ENCODE results near the gene ARMC8.

ARMC8 gene

GRCh38 chr3:138297059-138297607 lies 110.0 kb downstream of the ARMC8 start:
- H3K4me3 ChIP-seq (replicated peaks; ENCODE audit: insufficient read depth, low read length), result no peak overlapping the region
- H3K27me3 ChIP-seq (ENCODE audit: insufficient read depth, poor library complexity, severe bottlenecking), result no peaks in the 10 kb centered on the region
- TF ChIP-seq SPI1 (IDR thresholded peaks at IDR 0.05; ENCODE audit: borderline replicate concordance, low read depth) (no peak), POLR2AphosphoS5 (IDR thresholded peaks at IDR 0.05; ENCODE audit: low read depth) (no peak), CTCF (IDR thresholded peaks at IDR 0.05; ENCODE audit: insufficient read depth, low read length) (no peak), REST (IDR thresholded peaks at IDR 0.05; ENCODE audit: insufficient replicate concordance, low read depth) (no peak), GABPA (IDR thresholded peaks at IDR 0.05; ENCODE audit: low read depth) (no peak)
- H3K27ac ChIP-seq (replicated peaks), result no peak overlapping the region
- no peak for DNase-seq (ENCODE audit: low read depth in 1 of 2, low spot score in 1 of 2)

GRCh38 chr3:138297876-138298275 lies 110.8 kb downstream of the ARMC8 start:
- H3K27ac ChIP-seq (replicated peaks), result no peak overlapping the region
- no peaks in the 10 kb centered on the region for H3K27me3 ChIP-seq (ENCODE audit: insufficient read depth, poor library complexity, severe bottlenecking)
- DNase-seq (ENCODE audit: low read depth in 1 of 2, low spot score in 1 of 2), result no peak
- no peak overlapping the region for H3K4me3 ChIP-seq (replicated peaks; ENCODE audit: insufficient read depth, low read length)
- TF ChIP-seq CTCF (IDR thresholded peaks at IDR 0.05; ENCODE audit: insufficient read depth, low read length) (no peak), SPI1 (IDR thresholded peaks at IDR 0.05; ENCODE audit: borderline replicate concordance, low read depth) (no peak), GABPA (IDR thresholded peaks at IDR 0.05; ENCODE audit: low read depth) (no peak), POLR2AphosphoS5 (IDR thresholded peaks at IDR 0.05; ENCODE audit: low read depth) (no peak), REST (IDR thresholded peaks at IDR 0.05; ENCODE audit: insufficient replicate concordance, low read depth) (no peak)

- DNase-seq (ENCODE audit: low read depth in 1 of 2, low spot score in 1 of 2), result no peak
- no peak overlapping the region for H3K4me3 ChIP-seq (replicated peaks; ENCODE audit: insufficient read depth, low read length)
- no peak for TF ChIP-seq POLR2AphosphoS5 (IDR thresholded peaks at IDR 0.05; ENCODE audit: low read depth)
- TF ChIP-seq SPI1 (IDR thresholded peaks at IDR 0.05; ENCODE audit: borderline replicate concordance, low read depth), result no peak
- no peak for TF ChIP-seq REST (IDR thresholded peaks at IDR 0.05; ENCODE audit: insufficient replicate concordance, low read depth)
- TF ChIP-seq CTCF (IDR thresholded peaks at IDR 0.05; ENCODE audit: insufficient read depth, low read length), result no peak
- no peak for TF ChIP-seq GABPA (IDR thresholded peaks at IDR 0.05; ENCODE audit: low read depth)
- no peak overlapping the region for H3K27ac ChIP-seq (replicated peaks)
- H3K27me3 ChIP-seq (ENCODE audit: insufficient read depth, poor library complexity, severe bottlenecking), result no peaks in the 10 kb centered on the region
Measured at GRCh38 chr3:138300647-138301046, 113.5 kb downstream of the ARMC8 start.

Measured in HL-60 (cell line).